Stimulated activated CD4-positive, alpha-beta T cell treated with anti-CD3 and anti-CD28 coated beads, TNF-alpha, amount 100 ng/mL, for 1 hour (primary cell): ENCODE measurements around the gene FFAR2.
"Not testable (repeated sequence)": the region's sequence is repeated elsewhere in the genome, so short reads cannot be mapped to it uniquely, and the experiment has no call there.

Experiments
- DNase-seq, 3 donors: peaks; one replicate each; pipeline ENCODE4 v3.0.0-alpha.2; 2020; ENCODE audit warnings: low read depth in 3 of 3, low spot score in 1 of 3

Gene FFAR2

GRCh38 chr19:35423406-35423805 lies 24.7 kb upstream of the FFAR2 start:
- DNase-seq: not testable (repeated sequence)

- DNase-seq: no peak
Measured at GRCh38 chr19:35425682-35426081, 22.4 kb upstream of the FFAR2 start.

GRCh38 chr19:35427187-35427586 lies 20.9 kb upstream of the FFAR2 start:
- DNase-seq: no peak

GRCh38 chr19:35429698-35430408 lies 18.2 kb upstream of the FFAR2 start:
- DNase-seq: no peak

- DNase-seq: no peak
Measured at GRCh38 chr19:35430409-35431144, 17.5 kb upstream of the FFAR2 start.

- no peak for DNase-seq
Measured at GRCh38 chr19:35431145-35431807, 16.8 kb upstream of the FFAR2 start.

GRCh38 chr19:35432911-35433310 lies 15.1 kb upstream of the FFAR2 start:
- no peak for DNase-seq

- DNase-seq: no peak
Measured at GRCh38 chr19:35433448-35433847, 14.6 kb upstream of the FFAR2 start.

- DNase-seq: no peak
Measured at GRCh38 chr19:35435896-35436295, 12.2 kb upstream of the FFAR2 start.

- no peak for DNase-seq
Measured at GRCh38 chr19:35436477-35437405, 11.3 kb upstream of the FFAR2 start.

GRCh38 chr19:35437406-35437951 lies 10.6 kb upstream of the FFAR2 start:
- no peak for DNase-seq

GRCh38 chr19:35438096-35438495 lies 10.0 kb upstream of the FFAR2 start:
- DNase-seq: no peak

- DNase-seq: no peak
Measured at GRCh38 chr19:35438527-35438926, 9.5 kb upstream of the FFAR2 start.

- no peak for DNase-seq
Measured at GRCh38 chr19:35439921-35440320, 8.1 kb upstream of the FFAR2 start.

- DNase-seq: no peak
Measured at GRCh38 chr19:35442091-35442490, 6.0 kb upstream of the FFAR2 start.

- no peak for DNase-seq
Measured at GRCh38 chr19:35444735-35445134, 3.3 kb upstream of the FFAR2 start.

- no peak for DNase-seq
Measured at GRCh38 chr19:35445826-35446593, 2.0 kb upstream of the FFAR2 start.

- DNase-seq: no peak
Measured at GRCh38 chr19:35449359-35450043, 1.4 kb downstream of the FFAR2 start.

- no peak for DNase-seq
Measured at GRCh38 chr19:35451338-35452096, 3.5 kb downstream of the FFAR2 start.
